Esophagus squamous epithelium (tissue), 5 donors: ENCODE results near the gene NUP205. TPM values are rescaled to one million over a fixed set of nuclear protein-coding genes. Genes with fewer than 3 reads are reported as not detected.
A peak's percentile ranks its signal among the peaks of the same experiment; 100 is the strongest.

Experiments
- DNase-seq: peaks from one replicate; lab custom pipeline; 2025; lab: John Stamatoyannopoulos, UW
- H3K27ac ChIP-seq, 4 donors: fragments of 200-600 bp; sonication (generic); one replicate each; pipeline ENCODE4 v1.5.1; 2016 to 2019; ENCODE audit warnings: mild to moderate bottlenecking in 1 of 4
- H3K27me3 ChIP-seq, 4 donors: fragments of 200-600 bp; sonication (generic); 1 replicate in 3 of 4; 2 replicates in 1 of 4; pipeline versions ENCODE4 v1.5.1 to v1.6.0; 2017 to 2021; ENCODE audit warnings: antibody characterized with exemption in 1 of 4
- H3K36me3 ChIP-seq, 3 donors: fragments of 200-600 bp; sonication (generic); one replicate each; pipeline ENCODE4 v1.5.1; 2016 to 2019
- H3K4me1 ChIP-seq, 3 donors: fragments of 200-600 bp; sonication (generic); one replicate each; pipeline ENCODE4 v1.5.1; 2017 to 2019
- H3K4me3 ChIP-seq, 4 donors: fragments of 200-600 bp; sonication (generic); 1 replicate in 3 of 4; 2 replicates in 1 of 4; pipeline ENCODE4 v1.5.1; 2016 to 2019; ENCODE audit warnings: mild to moderate bottlenecking in 2 of 4, moderate library complexity in 1 of 4
- H3K9me3 ChIP-seq, 3 donors: fragments of 200-600 bp; sonication (generic); one replicate each; pipeline ENCODE4 v1.5.1; 2016 to 2019
- CTCF ChIP-seq, 6 experiments: fragments of 450-650 bp in 4 of 6; fragments of 200-600 bp in 2 of 6; sonication (generic) in 2 of 6; IDR thresholded peaks; one replicate each; pipeline ENCODE4 v1.5.1; 2016 to 2019; ENCODE audit warnings: antibody characterized with exemption in 6 of 6, mild to moderate bottlenecking in 4 of 6, moderate library complexity in 4 of 6
- POLR2A ChIP-seq, 4 donors: fragments of 450-650 bp; IDR thresholded peaks; one replicate each; pipeline ENCODE4 v1.6.1; 2017; ENCODE audit warnings: antibody characterized with exemption in 4 of 4, mild to moderate bottlenecking in 4 of 4, moderate library complexity in 3 of 4
- WGBS, 2 donors: methylation state at CpG; one replicate each; pipeline ENCODE4 v1.1.5; 2018; 5-methylcytosine and 5-hydroxymethylcytosine counted together
- intact Hi-C: fragments of 100-400 bp; cut with DNase I; formaldehyde crosslinking; loops from one replicate; pipeline ENCODE4 v1.15.0; 2022
- total RNA-seq, 4 donors: library from RNA; depleted of rRNA; stranded (reverse); fragments of >200 nt; gene quantifications; one replicate each; pipeline ENCODE4 v1.1.0, GENCODE V29; 2016
- donor health status: DM: yes; HTN: yes; CAD: no.

NUP205 gene, protein sequence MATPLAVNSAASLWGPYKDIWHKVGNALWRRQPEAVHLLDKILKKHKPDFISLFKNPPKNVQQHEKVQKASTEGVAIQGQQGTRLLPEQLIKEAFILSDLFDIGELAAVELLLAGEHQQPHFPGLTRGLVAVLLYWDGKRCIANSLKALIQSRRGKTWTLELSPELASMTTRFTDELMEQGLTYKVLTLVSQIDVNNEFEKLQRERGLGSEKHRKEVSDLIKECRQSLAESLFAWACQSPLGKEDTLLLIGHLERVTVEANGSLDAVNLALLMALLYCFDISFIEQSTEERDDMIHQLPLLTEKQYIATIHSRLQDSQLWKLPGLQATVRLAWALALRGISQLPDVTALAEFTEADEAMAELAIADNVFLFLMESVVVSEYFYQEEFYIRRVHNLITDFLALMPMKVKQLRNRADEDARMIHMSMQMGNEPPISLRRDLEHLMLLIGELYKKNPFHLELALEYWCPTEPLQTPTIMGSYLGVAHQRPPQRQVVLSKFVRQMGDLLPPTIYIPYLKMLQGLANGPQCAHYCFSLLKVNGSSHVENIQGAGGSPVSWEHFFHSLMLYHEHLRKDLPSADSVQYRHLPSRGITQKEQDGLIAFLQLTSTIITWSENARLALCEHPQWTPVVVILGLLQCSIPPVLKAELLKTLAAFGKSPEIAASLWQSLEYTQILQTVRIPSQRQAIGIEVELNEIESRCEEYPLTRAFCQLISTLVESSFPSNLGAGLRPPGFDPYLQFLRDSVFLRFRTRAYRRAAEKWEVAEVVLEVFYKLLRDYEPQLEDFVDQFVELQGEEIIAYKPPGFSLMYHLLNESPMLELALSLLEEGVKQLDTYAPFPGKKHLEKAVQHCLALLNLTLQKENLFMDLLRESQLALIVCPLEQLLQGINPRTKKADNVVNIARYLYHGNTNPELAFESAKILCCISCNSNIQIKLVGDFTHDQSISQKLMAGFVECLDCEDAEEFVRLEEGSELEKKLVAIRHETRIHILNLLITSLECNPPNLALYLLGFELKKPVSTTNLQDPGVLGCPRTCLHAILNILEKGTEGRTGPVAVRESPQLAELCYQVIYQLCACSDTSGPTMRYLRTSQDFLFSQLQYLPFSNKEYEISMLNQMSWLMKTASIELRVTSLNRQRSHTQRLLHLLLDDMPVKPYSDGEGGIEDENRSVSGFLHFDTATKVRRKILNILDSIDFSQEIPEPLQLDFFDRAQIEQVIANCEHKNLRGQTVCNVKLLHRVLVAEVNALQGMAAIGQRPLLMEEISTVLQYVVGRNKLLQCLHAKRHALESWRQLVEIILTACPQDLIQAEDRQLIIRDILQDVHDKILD (N-terminal part only)
- total RNA-seq: 10 to 100 TPM; 33.8 to 60.5 (median 48.1) TPM

GRCh38 chr7:135557455-135558336 is at the start of gene NUP205:
TSS of gene NUP205 (plus strand) at chr7:135557917. CDS start at chr7:135557945, 28 bp downstream.
- DNase-seq: no peak
- H3K27ac ChIP-seq: peak within 1 kb of the TSS; percentile 95 to 96 (median 96)
- no peaks in the 10 kb centered on the region for H3K9me3 ChIP-seq
- peak within 1 kb of the TSS; percentile 68 to 73 (median 72) for H3K4me3 ChIP-seq
- intact Hi-C loops: loop anchor here (5.0 kb wide), 1 partner anchor 275 kb away; no protein-coding TSS in a partner anchor
- H3K27me3 ChIP-seq: no peaks in the 10 kb centered on the region
- TF ChIP-seq CTCF (IDR thresholded peaks at IDR 0.05) (peak in 3 of 6 experiments; percentile 20 to 39 (median 25)), POLR2A (IDR thresholded peaks at IDR 0.05) (peak in 2 of 4 donors; percentile 13 to 26)
- no peaks in the 10 kb centered on the region for H3K36me3 ChIP-seq
- 5% methylated on average over 16 to 19 of the region's 38 CpGs for WGBS, 2 donors
- H3K4me1 ChIP-seq: peaks cover 0 to 41% (median 9%) of the 10 kb centered on the region in 3 donors

DNA sequence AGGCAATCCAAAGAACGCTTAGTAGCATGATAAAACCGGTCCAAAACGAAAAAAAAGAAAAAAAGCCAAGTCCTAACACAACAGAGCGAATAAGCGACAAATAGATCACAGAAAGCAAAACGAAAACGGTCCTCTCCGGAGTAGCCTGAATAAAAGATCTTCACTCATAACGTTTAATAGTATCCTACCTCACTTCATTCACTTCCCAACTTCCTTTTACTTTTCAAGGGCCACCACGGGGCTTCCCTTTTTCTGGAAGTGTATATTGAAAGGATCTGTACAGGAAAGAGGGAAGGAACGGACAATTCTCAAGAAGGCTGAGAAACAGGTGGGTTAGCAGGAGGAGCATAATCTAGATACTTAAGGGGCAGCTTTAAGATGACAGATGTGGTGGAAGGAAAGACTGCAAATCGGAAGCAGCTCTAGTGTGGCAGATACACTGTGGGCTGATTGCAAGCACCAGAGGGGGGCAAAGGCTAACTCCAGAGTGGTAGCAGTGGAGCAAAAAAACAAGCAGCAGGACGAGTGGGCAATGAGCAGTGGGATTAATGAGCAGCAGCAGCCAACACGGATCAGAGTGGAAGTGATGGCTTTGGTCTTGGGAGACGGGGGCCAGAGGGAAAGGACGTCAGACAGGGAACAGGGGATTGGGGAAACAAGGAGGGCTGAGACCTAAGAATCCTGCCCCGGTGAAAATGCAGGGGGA is 48.7 kb upstream of the NUP205 start:
- DNase-seq: no peak
- intact Hi-C loops: no loop called here
- WGBS, 2 donors: 1% methylated on average over 17 of the region's 17 CpGs
- TF ChIP-seq CTCF (IDR thresholded peaks at IDR 0.05) (no peak), POLR2A (IDR thresholded peaks at IDR 0.05) (no peak)
- Histone ChIP-seq H3K9me3 (no peaks in the 10 kb centered on the region), H3K4me3 (peak overlapping the region; percentile 77 to 94 (median 84)), H3K4me1 (peaks cover 0 to 45% (median 30%) of the 10 kb centered on the region in 3 donors), H3K27ac (peak overlapping the region; percentile 94 to 98 (median 96)), H3K36me3 (peaks cover 0 to 6% (median 0%) of the 10 kb centered on the region in 3 donors), H3K27me3 (no peaks in the 10 kb centered on the region)

- H3K27me3 ChIP-seq: no peaks in the 10 kb centered on the region
- intact Hi-C loops: no loop called here
- peaks cover 0 to 45% (median 30%) of the 10 kb centered on the region in 3 donors for H3K4me1 ChIP-seq
- H3K36me3 ChIP-seq: peaks cover 0 to 6% (median 0%) of the 10 kb centered on the region in 3 donors
- no peaks in the 10 kb centered on the region for H3K9me3 ChIP-seq
- TF ChIP-seq POLR2A (IDR thresholded peaks at IDR 0.05): no peak
- TF ChIP-seq CTCF (IDR thresholded peaks at IDR 0.05): no peak
- DNase-seq: no peak
- H3K4me3 ChIP-seq: peak overlapping the region; percentile 77 to 94 (median 84)
- H3K27ac ChIP-seq: peak overlapping the region; percentile 94 to 98 (median 96)
- 0 to 1% methylated on average over 9 to 11 of the region's 14 CpGs for WGBS, 2 donors
These were observed 48.2 kb upstream of the NUP205 start for GRCh38 chr7:135509589-135509838.
